Measurements from ENCODE around the gene ATG7.

- TF ChIP-seq, protein P1, sequence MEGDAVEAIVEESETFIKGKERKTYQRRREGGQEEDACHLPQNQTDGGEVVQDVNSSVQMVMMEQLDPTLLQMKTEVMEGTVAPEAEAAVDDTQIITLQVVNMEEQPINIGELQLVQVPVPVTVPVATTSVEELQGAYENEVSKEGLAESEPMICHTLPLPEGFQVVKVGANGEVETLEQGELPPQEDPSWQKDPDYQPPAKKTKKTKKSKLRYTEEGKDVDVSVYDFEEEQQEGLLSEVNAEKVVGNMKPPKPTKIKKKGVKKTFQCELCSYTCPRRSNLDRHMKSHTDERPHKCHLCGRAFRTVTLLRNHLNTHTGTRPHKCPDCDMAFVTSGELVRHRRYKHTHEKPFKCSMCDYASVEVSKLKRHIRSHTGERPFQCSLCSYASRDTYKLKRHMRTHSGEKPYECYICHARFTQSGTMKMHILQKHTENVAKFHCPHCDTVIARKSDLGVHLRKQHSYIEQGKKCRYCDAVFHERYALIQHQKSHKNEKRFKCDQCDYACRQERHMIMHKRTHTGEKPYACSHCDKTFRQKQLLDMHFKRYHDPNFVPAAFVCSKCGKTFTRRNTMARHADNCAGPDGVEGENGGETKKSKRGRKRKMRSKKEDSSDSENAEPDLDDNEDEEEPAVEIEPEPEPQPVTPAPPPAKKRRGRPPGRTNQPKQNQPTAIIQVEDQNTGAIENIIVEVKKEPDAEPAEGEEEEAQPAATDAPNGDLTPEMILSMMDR (IDR thresholded peaks at IDR 0.05; ENCODE audit: insufficient read depth, low read length, poor library complexity, severe bottlenecking): no peak
- TF ChIP-seq EZH2phosphoT487 (conservative IDR thresholded peaks at IDR 0.05; ENCODE audit: low read length): no peak
Measured at GRCh38 chr3:11499144-11499543, 226.9 kb downstream of the ATG7 start.

Measured in SU-DHL-6 (cell line).